NCI-H146 treated with DMSO at 0.1 percent for 48 hours (cell line): ENCODE measurements around the gene OLIG1.

Source experiments
- DNase-seq: peaks from one replicate; lab custom pipeline; 2025; ENCODE audit not compliant: unreplicated experiment; lab: John Stamatoyannopoulos, UW

OLIG1 gene

DNA sequence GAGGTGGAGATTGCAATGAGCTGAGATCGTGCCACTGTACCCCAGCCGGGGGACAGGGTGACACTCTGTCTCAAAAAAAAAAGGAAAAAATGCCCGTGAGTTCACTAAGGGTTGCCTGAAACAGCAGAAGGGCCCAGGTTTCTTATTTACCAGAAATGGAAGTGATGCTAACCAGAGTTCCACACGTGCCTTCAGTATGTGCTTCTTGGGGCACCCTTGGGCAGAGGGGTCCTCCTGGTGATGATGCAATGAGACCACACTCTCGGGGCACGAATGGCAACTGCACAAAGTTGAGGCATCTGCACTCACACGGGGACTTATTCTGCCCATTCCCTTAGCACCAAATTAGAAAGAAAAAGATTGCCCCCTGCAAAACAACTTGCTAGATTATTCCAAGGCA is 29.2 kb downstream of the OLIG1 start:
- no peak for DNase-seq

DNA sequence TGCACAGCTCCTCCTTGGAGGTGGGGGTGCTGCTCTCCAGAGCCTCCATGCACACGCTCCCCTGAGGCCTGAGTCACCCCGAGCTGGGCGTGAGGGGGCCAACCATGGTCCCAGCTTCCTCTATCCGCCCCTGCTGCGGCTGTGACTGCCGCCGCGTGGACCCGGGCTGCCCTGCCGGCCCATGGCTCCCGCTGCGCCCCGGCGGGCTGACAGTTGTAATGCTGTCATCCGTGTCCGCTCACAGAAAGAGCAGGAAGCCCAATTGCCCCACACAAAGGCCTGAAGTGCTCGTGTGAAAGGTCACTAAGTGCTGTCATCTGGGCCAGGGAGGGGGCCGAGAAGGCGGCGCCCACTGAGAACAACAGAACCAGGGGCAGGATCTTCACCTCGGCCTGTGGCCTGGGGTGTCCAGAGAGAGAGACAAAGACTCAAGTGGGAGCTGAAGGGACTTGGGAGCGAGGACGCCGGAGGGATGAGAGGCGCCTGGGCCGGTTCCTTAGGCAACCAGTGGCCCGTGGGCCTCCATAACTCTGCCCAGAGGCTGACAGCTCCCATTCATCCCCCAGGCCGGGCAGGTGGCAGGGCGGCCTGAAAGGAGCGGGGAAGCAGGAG is 31.5 kb downstream of the OLIG1 start:
- no peak for DNase-seq

- no peak for DNase-seq
Observed at GRCh38 chr21:33105088-33105487, 35.1 kb downstream of the OLIG1 start.

- no peak for DNase-seq
Observed at GRCh38 chr21:33108228-33108627, 38.3 kb downstream of the OLIG1 start.

- DNase-seq = no peak
Observed at GRCh38 chr21:33109574-33110339, 39.8 kb downstream of the OLIG1 start.

GRCh38 chr21:33110340-33110715 is 40.4 kb downstream of the OLIG1 start:
- DNase-seq = no peak

GRCh38 chr21:33111577-33111976 is 41.6 kb downstream of the OLIG1 start:
- no peak for DNase-seq

DNA sequence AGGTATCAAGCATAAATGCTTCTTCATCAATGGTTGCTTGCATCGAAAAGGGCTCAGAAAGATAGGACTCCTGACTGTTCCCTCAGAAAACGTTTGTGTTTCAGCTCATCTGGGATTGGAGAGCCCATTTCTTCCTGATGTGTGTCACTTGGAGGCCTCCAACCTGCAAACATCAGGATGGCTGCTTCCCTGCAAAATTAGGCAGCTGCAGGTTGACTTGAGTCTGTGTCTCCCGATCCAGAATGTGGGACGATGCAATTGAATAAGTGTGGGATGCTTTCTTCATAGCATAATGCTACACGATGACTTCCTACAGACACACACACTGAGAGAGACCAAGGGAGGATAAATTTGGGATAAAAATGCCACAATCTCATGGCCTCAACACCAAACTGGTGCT is 42.2 kb downstream of the OLIG1 start:
- DNase-seq = no peak

DNA sequence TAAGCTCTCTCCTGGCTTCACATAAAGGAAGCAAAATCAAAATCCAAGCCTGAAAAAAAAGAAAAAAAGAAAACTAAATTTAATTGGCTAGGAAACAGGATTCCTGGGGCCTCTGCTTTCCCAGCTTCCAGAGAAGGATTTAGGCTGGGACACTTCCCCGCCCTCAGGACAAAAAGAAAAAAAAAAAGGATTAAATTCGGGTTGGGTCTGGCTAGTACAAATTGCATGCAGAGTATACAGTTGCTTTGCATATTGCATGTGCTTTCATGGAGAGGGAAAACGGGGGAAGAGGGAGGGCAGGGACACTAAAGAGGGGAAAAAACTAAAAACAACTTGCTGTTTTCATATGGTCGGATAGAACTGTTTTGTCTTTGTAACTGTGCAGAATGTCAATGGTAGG is 42.7 kb downstream of the OLIG1 start:
- no peak for DNase-seq

- DNase-seq = no peak
Observed at GRCh38 chr21:33113131-33113530, 43.2 kb downstream of the OLIG1 start.

GRCh38 chr21:33114276-33114675 is 44.3 kb downstream of the OLIG1 start:
- no peak for DNase-seq

DNA sequence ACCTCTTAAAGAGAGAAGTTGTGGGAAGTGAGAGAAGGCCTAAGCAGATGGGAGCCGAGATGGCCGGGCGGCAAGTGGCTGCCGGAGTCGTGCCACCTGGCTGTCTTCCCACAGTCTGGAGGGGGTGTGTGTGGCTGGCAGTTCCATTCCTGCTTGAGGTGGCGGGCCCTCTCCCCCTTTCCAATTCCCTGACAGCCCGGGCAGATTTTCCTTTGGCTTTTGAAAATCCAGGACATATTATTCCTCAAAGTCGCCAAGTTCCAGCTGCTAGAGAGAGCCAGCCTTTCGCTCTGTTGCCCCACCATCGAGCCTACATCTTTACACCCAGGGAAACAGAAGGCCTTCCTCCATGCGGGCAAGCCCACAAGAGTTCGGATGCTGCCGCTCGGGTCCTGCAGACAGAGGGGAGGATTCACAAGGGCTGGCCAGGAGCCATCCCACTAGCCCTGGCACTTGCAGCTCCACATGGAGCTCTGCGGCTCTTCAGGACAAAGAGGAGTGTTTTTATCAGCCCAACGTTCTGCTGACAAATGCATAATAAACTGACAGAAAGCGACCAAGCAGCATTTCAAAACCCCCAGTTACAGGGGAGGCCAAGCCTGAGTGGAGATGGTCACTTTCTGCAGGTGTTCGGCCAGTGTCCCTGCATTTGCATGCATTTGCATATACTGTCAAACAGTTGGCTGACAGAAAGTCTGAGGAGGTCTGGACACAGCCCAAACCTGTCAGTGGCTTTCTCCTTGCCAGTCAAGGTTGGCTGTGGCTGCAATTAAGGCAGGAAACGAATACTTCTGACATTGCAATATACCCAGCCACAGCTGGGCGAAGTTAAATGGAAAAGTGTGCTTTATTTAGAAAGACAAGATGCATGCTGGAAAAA is 45.9 kb downstream of the OLIG1 start:
- no peak for DNase-seq

DNA sequence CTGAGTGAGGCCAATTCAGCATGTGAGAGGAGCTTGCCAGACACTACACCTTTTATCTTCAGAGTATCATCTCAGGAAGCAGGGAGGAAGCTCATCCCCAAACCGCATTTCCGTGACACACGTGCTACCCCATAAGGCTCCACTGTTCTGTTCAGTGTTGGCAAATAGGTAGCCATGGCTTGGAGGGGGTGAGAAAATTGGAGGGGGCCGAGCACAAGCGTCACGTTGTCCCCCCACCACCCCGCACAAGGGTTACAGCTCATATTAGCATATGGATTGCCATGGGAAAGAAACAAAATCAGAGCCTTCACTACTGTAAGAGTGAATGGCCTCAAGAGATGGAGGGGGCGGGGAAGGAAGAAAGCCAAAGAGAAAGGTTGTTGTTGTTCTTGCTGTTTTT is 46.7 kb downstream of the OLIG1 start:
- no peak for DNase-seq

DNA sequence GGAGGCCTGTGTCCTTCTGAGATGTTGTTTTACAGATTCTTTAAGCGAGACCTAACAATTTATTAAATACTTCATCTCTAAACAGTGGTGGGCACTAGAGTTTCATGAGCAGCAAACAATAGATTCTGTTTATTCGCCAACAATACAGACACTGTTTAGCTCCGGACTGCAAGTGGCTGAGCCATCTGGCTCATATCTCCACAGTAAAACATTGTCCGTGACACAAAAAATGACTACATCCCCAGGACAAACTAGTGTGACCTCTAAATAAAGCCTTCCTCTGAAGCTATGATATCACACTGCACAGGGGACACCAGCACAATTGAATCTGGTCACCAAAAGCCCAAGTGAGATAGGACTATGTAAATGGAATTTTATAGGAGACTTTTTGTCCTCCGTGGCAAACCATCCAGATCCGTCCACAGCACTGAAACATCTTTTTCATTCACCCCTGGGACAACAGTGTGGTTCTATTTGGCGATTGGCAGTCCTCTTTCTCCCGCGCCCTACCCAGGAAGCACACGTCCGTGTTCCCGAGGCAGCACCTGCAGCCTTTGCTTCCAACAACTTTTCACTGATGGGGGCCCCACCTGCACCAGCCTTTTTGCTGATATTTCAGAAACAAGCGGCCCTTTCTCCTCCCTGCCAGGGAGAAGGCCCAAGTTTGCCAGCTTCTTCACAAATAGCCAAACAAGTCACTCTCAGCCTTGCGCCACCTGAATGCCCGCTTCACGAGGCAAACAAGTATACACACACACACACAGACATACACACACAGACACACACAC is 47.4 kb downstream of the OLIG1 start:
- no peak for DNase-seq
